B cell (primary cell): ENCODE data around the gene TRAFD1. TPM values are rescaled to one million over a fixed set of nuclear protein-coding genes. Genes with fewer than 3 reads are reported as not detected.

Experiments used
- ATAC-seq: fragments of 200-7000 bp; cut with Tn5 transposase; one replicate; pipeline ENCODE4 v1.10.0; 2021; ENCODE audit warnings: low read depth, mild to moderate bottlenecking, moderate number of reproducible peaks, moderate library complexity
- CTCF ChIA-PET: fragments of 350-600 bp; sonication (Branson Sonifier 250); formaldehyde crosslinking; loops from one replicate; lab custom pipeline; 2021; ENCODE audit warnings: antibody characterized with exemption, inconsistent platforms; lab: Charles Lee
- POLR2A ChIA-PET: fragments of 350-600 bp; sonication (Branson Sonifier 250); formaldehyde crosslinking; loops from one replicate; lab custom pipeline; 2021; ENCODE audit warnings: antibody characterized with exemption; lab: Charles Lee
- DNase-seq: peaks from one replicate; pipeline ENCODE4 v3.0.0; 2013
- H2AFZ ChIP-seq: 2 replicates; pipeline ENCODE4 v1.6.1; 2012; ENCODE audit warnings: mild to moderate bottlenecking, low read depth, low read length; ENCODE audit not compliant: insufficient read depth, poor library complexity, severe bottlenecking
- H3K27ac ChIP-seq, 2 donors: 1 replicate in 1 of 2; 2 replicates in 1 of 2; pipeline ENCODE4 v1.5.1; 2012 to 2013; ENCODE audit warnings: low read length in 2 of 2, mild to moderate bottlenecking in 2 of 2, moderate library complexity in 1 of 2
- H3K27me3 ChIP-seq, 4 experiments: fragments of 200-600 bp in 1 of 4; sonication (generic) in 1 of 4; replicated peaks in 1 of 4; 1 replicate in 2 of 4; 2 replicates in 2 of 4; pipeline versions ENCODE4 v1.6.1 to v1.7.0; 2013 to 2016; ENCODE audit warnings: low read length in 3 of 4, mild to moderate bottlenecking in 2 of 4, mixed read lengths in 1 of 4, moderate library complexity in 1 of 4; ENCODE audit not compliant: insufficient read depth in 4 of 4, control insufficient read depth in 3 of 4; ENCODE audit errors: control extremely low read depth in 1 of 4
- H3K36me3 ChIP-seq, 2 experiments: replicated peaks in 1 of 2; 1 replicate in 1 of 2; 2 replicates in 1 of 2; pipeline versions ENCODE4 v1.6.1 to v1.7.1; 2013; ENCODE audit warnings: low read length in 1 of 2; ENCODE audit not compliant: insufficient read depth in 2 of 2, control insufficient read depth in 1 of 2; ENCODE audit errors: control extremely low read depth in 1 of 2, extremely low read depth in 1 of 2
- H3K4me1 ChIP-seq, 2 donors: fragments of 200-600 bp in 1 of 2; sonication (generic) in 1 of 2; 1 replicate in 1 of 2; 2 replicates in 1 of 2; pipeline versions ENCODE4 v1.5.1 to v1.6.1; 2013 to 2017; ENCODE audit warnings: low read length in 2 of 2; ENCODE audit not compliant: control insufficient read depth in 2 of 2, insufficient read depth in 2 of 2
- H3K4me2 ChIP-seq: replicated peaks from 2 replicates; pipeline ENCODE3; 2012; ENCODE audit warnings: mild to moderate bottlenecking, low read depth, low read length; ENCODE audit not compliant: poor library complexity, severe bottlenecking
- H3K4me3 ChIP-seq, 5 experiments: fragments of 200-600 bp in 1 of 5; sonication (generic) in 1 of 5; 1 replicate in 3 of 5; 2 replicates in 2 of 5; pipeline versions ENCODE4 v1.5.1 to v1.7.0; 2011 to 2016; ENCODE audit warnings: low read length in 4 of 5, mild to moderate bottlenecking in 4 of 5, low read depth in 2 of 5, control low read depth in 1 of 5, moderate library complexity in 1 of 5; ENCODE audit not compliant: insufficient read depth in 1 of 5; ENCODE audit errors: control extremely low read depth in 1 of 5, extremely low read depth in 1 of 5
- H3K79me2 ChIP-seq: fragments of 200-600 bp; sonication (generic); one replicate; pipeline ENCODE4 v1.6.0; 2016; ENCODE audit warnings: low read length; ENCODE audit not compliant: control insufficient read depth, insufficient read depth
- H3K9ac ChIP-seq: fragments of 200-600 bp; sonication (generic); 2 replicates; pipeline ENCODE4 v1.6.1; 2017; ENCODE audit warnings: mild to moderate bottlenecking, low read length, moderate library complexity
- H3K9me3 ChIP-seq, 3 donors: one replicate each; pipeline versions ENCODE4 v1.6.1 to v1.7.1; 2013; ENCODE audit warnings: low read length in 2 of 3; ENCODE audit not compliant: control insufficient read depth in 2 of 3, insufficient read depth in 1 of 3; ENCODE audit errors: control extremely low read depth in 1 of 3
- H4K20me1 ChIP-seq: 2 replicates; pipeline ENCODE4 v1.6.0; 2012; ENCODE audit warnings: mild to moderate bottlenecking, low read length; ENCODE audit not compliant: insufficient read depth, control insufficient read depth, poor library complexity, severe bottlenecking
- H3K27ac Mint-ChIP-seq: one replicate; pipeline ENCODE4 v1.8.0; 2021; ENCODE audit warnings: mixed read lengths
- H3K27me3 Mint-ChIP-seq: one replicate; pipeline ENCODE4 v1.8.0; 2021; ENCODE audit warnings: mixed read lengths
- H3K4me1 Mint-ChIP-seq: one replicate; pipeline ENCODE4 v1.8.0; 2021; ENCODE audit warnings: mixed read lengths
- H3K4me3 Mint-ChIP-seq: one replicate; pipeline ENCODE4 v1.8.0; 2021; ENCODE audit warnings: mixed read lengths
- H3K9me3 Mint-ChIP-seq: one replicate; pipeline ENCODE4 v1.8.0; 2022; ENCODE audit warnings: mixed read lengths; ENCODE audit not compliant: insufficient read depth
- CTCF ChIP-seq: fragments of 200-600 bp; IDR thresholded peaks from one replicate; pipeline ENCODE4 v1.8.0; 2022; ENCODE audit warnings: antibody characterized with exemption, mild to moderate bottlenecking
- EZH2 ChIP-seq: IDR thresholded peaks from 2 replicates; pipeline ENCODE4 v1.6.1; 2012; ENCODE audit warnings: borderline replicate concordance, low read depth, mild to moderate bottlenecking, moderate library complexity, low read length; ENCODE audit not compliant: insufficient read depth, poor library complexity, severe bottlenecking
- WGBS: methylation state at CpG from one replicate; pipeline ENCODE4 v1.1.5; 2013; ENCODE audit warnings: missing lambda C conversion rate; ENCODE audit not compliant: insufficient coverage; 5-methylcytosine and 5-hydroxymethylcytosine counted together
- intact Hi-C: fragments of 100-400 bp; cut with micrococcal nuclease; formaldehyde crosslinking; loops from one replicate; pipeline ENCODE4 v1.10.0; 2022
- polyA plus RNA-seq: library from polyadenylated mRNA; depleted of rRNA; stranded (reverse); fragments of >200 nt; gene quantifications from 2 replicates; pipeline ENCODE4 v1.2.3, GENCODE V29; 2012
- total RNA-seq, 2 donors: library from RNA; stranded (reverse); fragments of 120-200 nt in 1 of 2; gene quantifications; 1 replicate in 1 of 2; 2 replicates in 1 of 2; pipeline versions ENCODE4 v1.2.3 to v1.2.4, GENCODE V29; 2013 to 2022

TRAFD1 gene
- total and polyA plus RNA-seq, 2 donors (not counting 1 experiment from before 2014, with no cell fraction given): 30.9 to 37.7 TPM

GRCh38 chr12:112170971-112171596, 45.7 kb downstream of the TRAFD1 start:
- Histone ChIP-seq H3K9me3 (no peaks in the 10 kb centered on the region), H3K27me3 (no peaks in the 10 kb centered on the region), H3K27ac (no peak overlapping the region), H3K4me1 (peaks cover 0 to 5% of the 10 kb centered on the region in 2 donors), H3K79me2 (no peaks in the 10 kb centered on the region), H3K9ac (no peak overlapping the region), H3K36me3 (peaks cover 16 to 52% of the 10 kb centered on the region in 2 experiments), H3K4me3 (no peak overlapping the region), H2AFZ (no peak overlapping the region), H4K20me1 (no peaks in the 10 kb centered on the region), H3K4me2 (no peak overlapping the region)
- ChIA-PET POLR2A (no interaction called here), CTCF (interaction anchor here (0.7 kb wide), 1 partner anchor 27 kb away, joined by 3 read pairs; no protein-coding TSS in a partner anchor)
- intact Hi-C loops: loop anchor here (1.0 kb wide), 1 partner anchor 226 kb away; no protein-coding TSS in a partner anchor
- Mint-ChIP-seq H3K4me1 (peaks cover 9% of the 10 kb centered on the region), H3K27ac (no peak overlapping the region), H3K27me3 (no peaks in the 10 kb centered on the region), H3K9me3 (no peaks in the 10 kb centered on the region), H3K4me3 (no peak overlapping the region)
- WGBS: 98% methylated on average over 16 of the region's 17 CpGs
- ATAC-seq (no peak), DNase-seq (no peak)
- TF ChIP-seq CTCF (no peak), EZH2 (no peak)

GRCh38 chr12:112172556-112173324, 47.4 kb downstream of the TRAFD1 start:
- H2AFZ ChIP-seq: no peak overlapping the region
- POLR2A ChIA-PET: no interaction called here
- Mint-ChIP-seq H3K27me3 (no peaks in the 10 kb centered on the region), H3K9me3 (no peaks in the 10 kb centered on the region), H3K4me1 (peaks cover 9% of the 10 kb centered on the region), H3K4me3 (no peak overlapping the region), H3K27ac (no peak overlapping the region)
- H3K4me1 ChIP-seq: peaks cover 0 to 5% of the 10 kb centered on the region in 2 donors
- WGBS: 96% methylated on average over 20 of the region's 21 CpGs
- H3K79me2 ChIP-seq: no peaks in the 10 kb centered on the region
- no peaks in the 10 kb centered on the region for H4K20me1 ChIP-seq
- intact Hi-C loops: no loop called here
- peaks cover 23 to 61% of the 10 kb centered on the region in 2 experiments for H3K36me3 ChIP-seq
- H3K27me3 ChIP-seq: no peaks in the 10 kb centered on the region
- no peak overlapping the region for H3K27ac ChIP-seq
- no peaks in the 10 kb centered on the region for H3K9me3 ChIP-seq
- no peak for ATAC-seq
- CTCF ChIA-PET: interaction anchor here (0.7 kb wide), 1 partner anchor 215 kb away, joined by 4 read pairs; no protein-coding TSS in a partner anchor
- H3K4me2 ChIP-seq: no peak overlapping the region
- TF ChIP-seq CTCF (no peak), EZH2 (no peak)
- no peak overlapping the region for H3K4me3 ChIP-seq
- no peak overlapping the region for H3K9ac ChIP-seq
- no peak for DNase-seq
